GM21515 (cell line): ENCODE results near the gene CASD1.

Experiments used
- ATAC-seq: cut with Tn5 transposase; IDR thresholded peaks from one replicate; pipeline ENCODE4 v1.9.1; 2021; ENCODE audit not compliant: unreplicated experiment

Gene CASD1

DNA sequence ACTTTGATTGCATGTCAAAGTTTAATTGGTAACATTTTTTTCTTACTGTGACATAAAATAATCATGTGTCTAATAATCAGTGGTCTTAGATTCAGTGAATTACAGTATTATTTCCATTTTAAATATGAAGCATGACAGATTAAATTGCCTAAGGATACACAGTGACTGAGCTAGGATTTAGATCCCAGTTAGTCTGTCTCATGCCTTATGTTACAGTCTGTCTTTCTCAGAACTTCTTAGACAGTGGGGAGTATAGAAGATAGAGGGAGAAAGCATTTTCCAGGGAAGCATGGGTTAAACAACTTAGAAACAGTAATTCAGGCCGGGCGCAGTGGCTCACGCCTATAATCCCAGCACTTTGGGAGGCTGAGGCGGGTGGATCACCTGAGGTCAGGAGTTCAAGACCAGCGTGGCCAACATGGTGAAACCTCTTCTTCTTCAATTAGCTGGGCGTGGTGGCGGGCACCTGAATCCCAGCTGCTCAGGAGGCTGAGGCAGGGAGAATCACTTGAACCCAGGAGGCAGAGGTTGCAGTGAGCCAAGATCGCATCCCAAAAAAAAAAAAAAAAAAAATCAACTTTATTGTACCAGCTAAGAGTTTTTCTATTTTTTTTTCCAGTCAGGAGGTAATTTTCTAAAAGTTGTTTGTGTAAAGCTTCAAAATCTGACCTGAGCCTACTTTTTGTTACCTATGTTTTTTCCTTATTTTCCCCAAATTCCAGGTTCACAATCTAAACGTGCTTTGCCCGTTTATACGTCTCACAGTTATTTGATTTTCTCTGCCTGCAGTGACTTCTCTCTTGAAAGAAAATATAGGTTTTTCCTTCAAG lies 3.3 kb downstream of the CASD1 start:
- ATAC-seq: no peak

GRCh38 chr7:94513565-94513860 lies 3.9 kb downstream of the CASD1 start:
- no peak for ATAC-seq

DNA sequence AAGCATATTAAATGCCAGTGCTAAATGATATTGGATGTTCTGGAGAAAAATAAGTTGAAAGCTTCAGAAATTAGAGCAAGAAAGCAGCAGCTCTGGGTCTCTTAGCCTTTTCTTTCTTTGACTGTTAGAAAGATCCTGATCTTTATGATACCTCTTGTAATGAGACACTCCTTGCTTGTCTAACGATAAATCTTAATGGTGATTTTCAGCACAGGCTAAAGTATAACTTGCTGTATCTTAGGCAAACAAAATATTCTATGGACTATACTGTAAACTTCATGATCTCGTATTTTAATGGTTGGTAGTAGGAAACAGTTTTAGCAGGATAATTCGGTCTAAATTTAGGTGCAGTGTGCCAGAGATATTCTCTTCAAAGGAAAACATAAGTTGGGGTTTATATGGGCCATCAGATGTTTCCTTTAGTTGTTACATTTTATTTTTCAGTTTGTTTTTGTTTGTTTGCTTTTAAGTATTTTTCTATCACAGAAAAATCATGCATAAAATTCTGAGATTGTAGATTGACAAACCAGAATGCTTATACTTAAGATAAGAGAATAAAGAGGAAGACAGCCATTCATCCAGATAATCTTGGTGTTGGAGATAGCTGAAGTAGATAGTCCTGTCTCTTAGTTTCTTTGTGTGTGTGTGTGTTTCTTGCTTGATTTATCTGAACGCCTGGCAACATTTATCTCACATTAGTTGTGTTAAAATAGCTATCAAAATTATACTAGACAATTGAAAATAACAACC lies 4.7 kb downstream of the CASD1 start:
- no peak for ATAC-seq

DNA sequence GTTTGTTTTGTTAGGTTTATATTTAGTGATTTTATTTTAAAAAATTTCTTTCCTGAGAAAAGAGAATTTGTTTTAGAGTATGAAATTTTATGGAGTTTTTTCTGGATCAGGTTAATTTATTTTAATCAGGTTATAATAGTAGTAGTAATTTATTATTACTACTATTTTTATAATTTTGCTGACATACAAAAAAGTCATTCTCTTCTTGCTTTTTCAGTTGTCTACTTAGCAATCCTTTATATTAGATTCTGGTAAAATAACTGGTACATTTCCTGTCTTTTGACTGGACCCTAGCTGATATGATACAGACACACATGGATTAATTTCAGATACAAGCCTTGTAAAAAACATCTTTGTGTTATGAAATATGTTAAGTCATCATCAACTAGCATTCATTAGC lies 5.3 kb downstream of the CASD1 start:
- ATAC-seq: no peak

GRCh38 chr7:94525923-94526322 lies 16.3 kb downstream of the CASD1 start:
- no peak for ATAC-seq

DNA sequence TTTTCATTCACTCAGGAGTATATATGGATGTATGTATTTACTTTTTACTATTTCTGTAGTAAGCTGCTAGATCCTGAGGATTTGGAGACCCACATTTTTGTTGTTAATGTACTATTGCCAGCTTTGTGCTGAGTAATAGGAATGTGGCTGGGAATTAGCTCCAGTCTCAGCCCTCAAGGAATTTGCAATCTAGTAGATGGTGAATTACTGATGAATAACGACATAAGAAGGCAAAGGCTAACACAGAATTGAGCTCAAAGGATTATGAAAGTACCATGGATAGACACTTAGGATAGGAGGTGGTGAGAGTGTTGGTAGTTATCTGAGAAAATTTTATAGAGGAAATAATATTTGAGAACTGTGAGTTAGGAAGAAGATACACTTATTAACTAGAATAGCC lies 19.9 kb downstream of the CASD1 start:
- no peak for ATAC-seq

DNA sequence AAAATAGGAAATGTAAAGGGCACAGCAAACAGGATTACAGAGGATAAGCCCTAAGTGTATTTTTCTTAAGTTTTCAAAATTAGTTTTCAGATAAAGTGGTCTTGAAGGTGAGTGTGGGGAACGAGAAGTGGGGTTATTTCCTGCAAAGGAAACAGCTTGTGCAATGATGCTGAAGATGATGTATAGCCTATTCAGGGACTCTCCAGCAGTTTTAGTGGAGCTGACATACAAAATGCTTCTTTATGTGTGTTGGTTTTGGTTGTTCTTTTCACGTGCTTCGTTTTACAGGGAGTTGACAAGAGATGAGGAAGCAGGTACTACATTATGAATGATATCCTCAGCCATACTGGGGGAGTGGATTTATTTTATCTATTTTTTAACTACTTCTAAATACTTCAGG lies 20.5 kb downstream of the CASD1 start:
- no peak for ATAC-seq

- no peak for ATAC-seq
These were observed 23.1 kb downstream of the CASD1 start for GRCh38 chr7:94532676-94533075.

DNA sequence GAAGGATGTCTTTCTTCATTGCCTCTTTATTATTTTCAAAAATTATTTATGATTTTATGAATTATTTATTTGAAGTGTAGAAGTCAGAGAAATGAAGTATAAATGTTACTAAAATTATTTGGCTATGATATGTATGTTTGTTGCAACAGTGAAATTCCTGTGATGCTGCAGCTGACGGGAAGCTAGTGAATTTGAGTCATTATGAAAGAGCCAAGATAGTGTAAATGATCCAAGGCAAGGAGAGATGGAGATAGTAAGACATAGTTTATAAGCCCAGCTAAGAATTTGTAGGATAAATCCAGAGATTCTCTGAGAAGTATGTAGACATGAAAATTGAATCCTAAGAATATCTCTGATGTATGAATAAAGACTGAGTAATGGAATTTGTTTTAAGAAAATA lies 30.8 kb downstream of the CASD1 start:
- no peak for ATAC-seq

DNA sequence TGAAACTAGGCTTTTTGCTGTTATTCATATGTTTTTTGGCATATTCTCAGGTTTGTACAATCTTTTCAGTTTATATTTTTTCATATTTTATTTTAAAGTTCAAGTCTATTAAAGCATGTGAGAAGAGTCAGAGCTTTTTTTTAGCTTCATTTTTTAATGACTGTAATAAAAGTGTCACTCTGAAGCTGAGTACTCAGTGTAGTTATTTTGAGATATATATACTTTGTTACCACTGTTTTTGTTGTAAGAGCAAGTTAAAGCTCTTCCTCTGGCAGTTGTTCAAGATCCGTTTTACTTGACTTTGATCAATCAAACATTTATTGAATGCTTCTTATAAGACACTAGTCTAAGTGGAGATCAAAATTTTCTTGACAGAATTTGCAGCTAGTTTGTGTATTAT lies 37.5 kb downstream of the CASD1 start:
- no peak for ATAC-seq

- peak; percentile 63 for ATAC-seq
These were observed 46.4 kb downstream of the CASD1 start for GRCh38 chr7:94556028-94556427.

GRCh38 chr7:94557215-94557614 lies 47.6 kb downstream of the CASD1 start:
- no peak for ATAC-seq

GRCh38 chr7:94559972-94560371 lies 50.4 kb downstream of the CASD1 start:
- ATAC-seq: no peak

GRCh38 chr7:94561841-94562514 lies 52.4 kb downstream of the CASD1 start:
- no peak for ATAC-seq

- ATAC-seq: no peak
These were observed 52.9 kb downstream of the CASD1 start for GRCh38 chr7:94562525-94562924.

DNA sequence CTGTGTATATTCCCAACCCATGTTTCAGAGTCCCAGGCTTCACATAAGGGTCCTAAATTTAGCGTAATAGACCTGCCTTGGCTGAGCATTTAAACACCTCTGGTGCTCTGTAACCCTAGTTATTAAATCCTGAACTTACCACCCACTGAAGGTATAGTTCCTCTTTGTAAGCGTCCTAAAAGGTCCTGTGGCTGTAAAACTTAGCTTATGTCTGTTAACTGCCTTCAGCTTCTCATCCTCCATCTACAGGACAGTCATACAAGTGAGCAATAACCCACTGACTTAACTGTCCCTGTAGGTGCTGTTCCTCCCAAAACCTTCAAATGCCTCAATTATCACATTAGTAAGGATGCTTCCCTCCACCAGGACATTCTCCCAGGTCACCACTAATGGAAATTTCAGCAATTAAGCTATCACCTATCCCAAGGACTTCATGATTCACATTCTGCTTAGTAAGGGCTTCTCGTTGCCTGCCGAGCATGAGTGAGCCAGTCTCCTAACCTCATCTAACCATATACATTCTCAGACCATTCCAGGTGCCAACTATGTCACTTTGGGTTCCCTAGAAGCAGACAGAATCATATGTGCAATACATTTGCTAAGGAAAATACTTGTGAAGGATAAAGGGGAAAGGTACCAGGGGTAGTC lies 55.8 kb downstream of the CASD1 start:
- ATAC-seq: no peak

GRCh38 chr7:94567396-94567795 lies 57.8 kb downstream of the CASD1 start:
- ATAC-seq: no peak

GRCh38 chr7:94571816-94572215 lies 62.2 kb downstream of the CASD1 start:
- no peak for ATAC-seq

- ATAC-seq: no peak
These were observed 66.0 kb downstream of the CASD1 start for GRCh38 chr7:94575646-94576045.

- ATAC-seq: no peak
These were observed 66.7 kb downstream of the CASD1 start for GRCh38 chr7:94576316-94576715.

DNA sequence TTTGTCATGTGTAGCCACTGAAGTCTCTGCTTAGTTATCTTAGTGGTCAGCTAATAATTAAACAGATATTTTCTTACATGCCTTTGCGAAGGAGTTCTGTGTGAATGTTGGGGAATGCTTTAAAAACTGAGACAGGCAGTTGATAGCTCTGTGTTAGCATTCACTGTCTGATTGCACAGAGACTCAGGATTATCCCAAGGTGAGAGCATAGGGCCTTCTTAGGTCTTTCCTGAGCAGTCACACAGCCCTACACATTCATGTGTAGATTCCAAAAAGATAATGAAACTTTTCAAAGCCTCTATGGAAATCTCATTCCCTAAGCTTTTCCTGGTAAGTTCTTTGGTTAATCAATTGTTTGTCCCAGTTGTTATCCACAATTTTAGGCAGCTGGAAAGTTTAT lies 67.7 kb downstream of the CASD1 start:
- ATAC-seq: no peak

- no peak for ATAC-seq
These were observed 69.0 kb downstream of the CASD1 start for GRCh38 chr7:94578614-94579013.
